ENCODE data around the gene PSAPL1.

DNA sequence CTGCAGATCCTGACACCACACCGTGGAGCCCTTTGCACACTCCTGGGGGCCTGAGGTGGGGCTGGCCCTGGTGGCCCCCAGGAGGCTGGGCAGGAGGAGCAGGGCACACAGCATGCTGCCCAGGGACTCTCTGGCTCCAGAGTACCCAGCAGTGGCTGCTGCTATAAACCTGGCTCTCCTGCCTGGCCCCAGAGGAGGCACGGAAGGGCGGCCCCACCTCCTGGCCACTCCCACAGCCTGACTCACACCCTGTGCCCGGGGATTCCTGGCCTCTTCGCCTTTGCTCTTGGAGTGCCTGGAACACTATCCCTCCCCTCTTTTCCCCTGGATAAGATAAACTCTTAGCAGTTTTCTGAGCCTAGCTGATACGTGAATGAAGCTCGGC lies at the start of gene PSAPL1:
- TF ChIP-seq EZH2phosphoT487 (IDR thresholded peaks at IDR 0.05; ENCODE audit: insufficient read depth, low read depth) (no peak), EZH2 (IDR thresholded peaks at IDR 0.05; ENCODE audit: insufficient read depth, poor library complexity, severe bottlenecking) (no peak)
